Prostate gland (tissue), 2 donors: Measurements from ENCODE around the gene UNC5C.

Experiments
- POLR2A ChIP-seq: fragments of 450-650 bp; IDR thresholded peaks from one replicate; pipeline ENCODE4 v1.6.1; 2016; ENCODE audit warnings: antibody characterized with exemption, mild to moderate bottlenecking
- TF ChIP-seq, protein P1 (sequence below), 4 experiments: fragments of 200-600 bp in 2 of 4; fragments of 450-650 bp in 2 of 4; sonication (generic) in 2 of 4; IDR thresholded peaks; 1 replicate in 3 of 4; 2 replicates in 1 of 4; pipeline ENCODE4 v1.5.1; 2016 to 2019; ENCODE audit warnings: antibody characterized with exemption in 4 of 4, mild to moderate bottlenecking in 2 of 4, moderate library complexity in 2 of 4

DNA sequence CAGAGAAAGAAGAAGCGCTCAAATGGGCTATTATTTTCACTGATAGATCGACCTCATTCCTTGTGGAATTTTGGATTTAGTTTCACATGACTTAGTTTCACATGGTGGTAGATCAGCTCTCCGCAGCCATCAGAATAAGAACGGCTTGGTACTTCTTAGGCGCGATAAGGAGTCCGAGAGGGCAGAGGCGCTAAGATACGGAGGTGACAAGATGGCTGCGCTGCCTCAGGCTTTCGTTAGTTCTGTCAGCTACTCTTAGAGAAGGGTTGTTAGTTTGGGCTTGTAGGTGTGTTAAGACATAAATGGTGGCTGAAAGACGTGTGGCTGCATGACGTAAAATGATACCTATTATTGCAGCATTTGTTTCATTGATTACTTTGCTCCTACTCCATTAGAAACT is 169.1 kb downstream of the UNC5C start:
- TF ChIP-seq POLR2A = no peak
- TF ChIP-seq, protein P1, sequence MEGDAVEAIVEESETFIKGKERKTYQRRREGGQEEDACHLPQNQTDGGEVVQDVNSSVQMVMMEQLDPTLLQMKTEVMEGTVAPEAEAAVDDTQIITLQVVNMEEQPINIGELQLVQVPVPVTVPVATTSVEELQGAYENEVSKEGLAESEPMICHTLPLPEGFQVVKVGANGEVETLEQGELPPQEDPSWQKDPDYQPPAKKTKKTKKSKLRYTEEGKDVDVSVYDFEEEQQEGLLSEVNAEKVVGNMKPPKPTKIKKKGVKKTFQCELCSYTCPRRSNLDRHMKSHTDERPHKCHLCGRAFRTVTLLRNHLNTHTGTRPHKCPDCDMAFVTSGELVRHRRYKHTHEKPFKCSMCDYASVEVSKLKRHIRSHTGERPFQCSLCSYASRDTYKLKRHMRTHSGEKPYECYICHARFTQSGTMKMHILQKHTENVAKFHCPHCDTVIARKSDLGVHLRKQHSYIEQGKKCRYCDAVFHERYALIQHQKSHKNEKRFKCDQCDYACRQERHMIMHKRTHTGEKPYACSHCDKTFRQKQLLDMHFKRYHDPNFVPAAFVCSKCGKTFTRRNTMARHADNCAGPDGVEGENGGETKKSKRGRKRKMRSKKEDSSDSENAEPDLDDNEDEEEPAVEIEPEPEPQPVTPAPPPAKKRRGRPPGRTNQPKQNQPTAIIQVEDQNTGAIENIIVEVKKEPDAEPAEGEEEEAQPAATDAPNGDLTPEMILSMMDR (IDR thresholded peaks at IDR 0.05) = no peak
